HCT116 (cell line): ENCODE measurements around the gene TNFAIP8.

Experiments used
- CTCF ChIP-seq, 3 experiments: fragments of 200-600 bp in 1 of 3; sonication (generic) in 1 of 3; IDR thresholded peaks in 2 of 3; conservative IDR thresholded peaks in 1 of 3; 2 replicates each; pipeline ENCODE4 v1.5.1; 2012 to 2017; ENCODE audit warnings: low read depth in 2 of 3, low read length in 2 of 3, antibody characterized with exemption in 1 of 3, borderline replicate concordance in 1 of 3, control low read depth in 1 of 3, mild to moderate bottlenecking in 1 of 3, mixed read lengths in 1 of 3, mixed run types in 1 of 3, moderate library complexity in 1 of 3; ENCODE audit not compliant: insufficient read depth in 1 of 3
- ELF1 ChIP-seq: IDR thresholded peaks from 2 replicates; pipeline ENCODE4 v1.6.1; 2012; ENCODE audit warnings: low read depth, borderline replicate concordance
- EZH2phosphoT487 ChIP-seq: fragments of 200-600 bp; IDR thresholded peaks from 2 replicates; pipeline ENCODE4 v1.6.1; 2018; ENCODE audit warnings: antibody characterized with exemption, borderline replicate concordance
- FOSL1 ChIP-seq: IDR thresholded peaks from 2 replicates; pipeline ENCODE4 v1.6.1; 2012; ENCODE audit warnings: low read depth
- MAX ChIP-seq: IDR thresholded peaks from 2 replicates; pipeline ENCODE4 v1.6.1; 2012
- POLR2A ChIP-seq: IDR thresholded peaks from 2 replicates; pipeline ENCODE4 v1.7.0; 2011; ENCODE audit warnings: borderline replicate concordance; ENCODE audit not compliant: insufficient read depth, insufficient read length; ENCODE audit errors: extremely low read depth
- POLR2AphosphoS5 ChIP-seq: IDR thresholded peaks from 2 replicates; pipeline ENCODE4 v1.6.1; 2011; ENCODE audit warnings: mild to moderate bottlenecking, low read depth, low read length, moderate library complexity
- REST ChIP-seq: IDR thresholded peaks from 2 replicates; pipeline ENCODE4 v1.6.1; 2012; ENCODE audit warnings: low read depth
- TCF7L2 ChIP-seq: IDR thresholded peaks from 2 replicates; pipeline ENCODE4 v1.7.0; 2011; ENCODE audit warnings: borderline replicate concordance, inconsistent platforms; ENCODE audit not compliant: insufficient read depth, insufficient read length; ENCODE audit errors: extremely low read depth
- YY1 ChIP-seq: IDR thresholded peaks from 2 replicates; pipeline ENCODE4 v1.6.1; 2011; ENCODE audit warnings: low read length, low read depth, moderate library complexity, mild to moderate bottlenecking; ENCODE audit not compliant: insufficient replicate concordance; ENCODE audit errors: extremely low read depth
- ZBTB33 ChIP-seq: IDR thresholded peaks from 2 replicates; pipeline ENCODE4 v1.6.1; 2011; ENCODE audit warnings: mild to moderate bottlenecking, low read length, moderate library complexity; ENCODE audit not compliant: insufficient replicate concordance; ENCODE audit errors: extremely low read depth
- ZFX ChIP-seq: fragments of 450-650 bp; IDR thresholded peaks from 2 replicates; pipeline ENCODE4 v1.6.1; 2017

GRCh38 chr5:119435436-119436132 lies 79.8 kb downstream of the TNFAIP8 start:
- TF ChIP-seq EZH2phosphoT487 (no peak), ZFX (no peak), CTCF (IDR thresholded peaks at IDR 0.05 in 2 of 3, conservative IDR thresholded peaks at IDR 0.05 in 1 of 3; ENCODE audit: borderline replicate concordance in 1 of 3, insufficient read depth in 1 of 3, low read depth in 2 of 3, low read length in 2 of 3) (peak; percentile 25 to 65 (median 64); a peak in 4 of 6 replicates), ZBTB33 (no peak), REST (no peak), FOSL1 (no peak), YY1 (no peak), POLR2AphosphoS5 (no peak), TCF7L2 (no peak), POLR2A (no peak), MAX (no peak), ELF1 (no peak)
